IPS-20b (cell line): ENCODE measurements around the gene REN.

Experiments
- H3K27ac ChIP-seq: one replicate; pipeline ENCODE4 v1.5.1; 2013; ENCODE audit warnings: low read length
- H3K27me3 ChIP-seq: 2 replicates; pipeline ENCODE4 v1.6.1; 2013; ENCODE audit warnings: mild to moderate bottlenecking, low read length, inconsistent platforms; ENCODE audit not compliant: insufficient read depth
- H3K36me3 ChIP-seq: 2 replicates; pipeline ENCODE4 v1.6.1; 2013; ENCODE audit warnings: low read depth, mild to moderate bottlenecking, inconsistent platforms, low read length, moderate library complexity; ENCODE audit not compliant: insufficient read depth
- H3K4me1 ChIP-seq: 2 replicates; pipeline ENCODE4 v1.6.1; 2013; ENCODE audit warnings: mild to moderate bottlenecking, control low read depth, inconsistent platforms, low read length, moderate library complexity; ENCODE audit not compliant: insufficient read depth
- H3K4me3 ChIP-seq: 2 replicates; pipeline ENCODE4 v1.5.1; 2013; ENCODE audit warnings: mild to moderate bottlenecking, low read length, inconsistent platforms
- H3K9ac ChIP-seq: 2 replicates; pipeline ENCODE4 v1.6.1; 2013; ENCODE audit warnings: low read depth, mild to moderate bottlenecking, inconsistent platforms, low read length, moderate library complexity
- H3K9me3 ChIP-seq: 2 replicates; pipeline ENCODE4 v1.6.1; 2013; ENCODE audit warnings: mild to moderate bottlenecking, low read depth, low read length, inconsistent platforms; ENCODE audit not compliant: insufficient read depth

Gene REN

GRCh38 chr1:204166219-204166618, at the start of gene REN:
Gene REN, minus strand, starts transcription at chr1:204166337. Its CDS starts 44 bp downstream, at chr1:204166293.
- peaks cover 26% of the 10 kb centered on the region for H3K9me3 ChIP-seq
- H3K9ac ChIP-seq: no peak within 1 kb of the TSS
- no peak within 1 kb of the TSS for H3K4me3 ChIP-seq
- no peak within 1 kb of the TSS for H3K27ac ChIP-seq
- no peaks in the 10 kb centered on the region for H3K27me3 ChIP-seq
- H3K4me1 ChIP-seq: no peaks in the 10 kb centered on the region
- no peaks in the 10 kb centered on the region for H3K36me3 ChIP-seq

- Histone ChIP-seq H3K4me1 (no peaks in the 10 kb centered on the region), H3K9me3 (no peaks in the 10 kb centered on the region), H3K4me3 (peak within 1 kb of the TSS; percentile 69), H3K36me3 (no peaks in the 10 kb centered on the region), H3K27ac (no peak within 1 kb of the TSS), H3K9ac (peak within 1 kb of the TSS; percentile 38; the same call in 1 of the 2 replicates), H3K27me3 (peaks cover 4% of the 10 kb centered on the region; the same call in 1 of the 2 replicates)
Measured at GRCh38 chr1:204213668-204214662, 47.8 kb upstream of the REN start, which contains the start of gene GOLT1A. Gene GOLT1A, minus strand, starts transcription at chr1:204213988. Its CDS starts 82 bp downstream, at chr1:204213906.

- H3K9ac ChIP-seq: no peak overlapping the region
- no peak overlapping the region for H3K4me3 ChIP-seq
- no peaks in the 10 kb centered on the region for H3K4me1 ChIP-seq
- H3K36me3 ChIP-seq: no peaks in the 10 kb centered on the region
- peaks cover 4% of the 10 kb centered on the region; the same call in 1 of the 2 replicates for H3K27me3 ChIP-seq
- no peak overlapping the region for H3K27ac ChIP-seq
- no peaks in the 10 kb centered on the region for H3K9me3 ChIP-seq
Measured at GRCh38 chr1:204212715-204213114, 46.6 kb upstream of the REN start.

- Histone ChIP-seq H3K4me3 (no peak overlapping the region), H3K9ac (no peak overlapping the region), H3K36me3 (no peaks in the 10 kb centered on the region), H3K4me1 (no peaks in the 10 kb centered on the region), H3K9me3 (no peaks in the 10 kb centered on the region), H3K27ac (no peak overlapping the region), H3K27me3 (peaks cover 4% of the 10 kb centered on the region; the same call in 1 of the 2 replicates)
Measured at GRCh38 chr1:204211046-204211445, 44.9 kb upstream of the REN start.

- Histone ChIP-seq H3K4me3 (no peak overlapping the region), H3K36me3 (no peaks in the 10 kb centered on the region), H3K27ac (no peak overlapping the region), H3K9ac (no peak overlapping the region), H3K4me1 (no peaks in the 10 kb centered on the region), H3K9me3 (no peaks in the 10 kb centered on the region), H3K27me3 (no peaks in the 10 kb centered on the region)
Measured at GRCh38 chr1:204207136-204207616, 41.0 kb upstream of the REN start.

GRCh38 chr1:204206121-204206520, 40.0 kb upstream of the REN start:
- no peaks in the 10 kb centered on the region for H3K9me3 ChIP-seq
- no peaks in the 10 kb centered on the region for H3K36me3 ChIP-seq
- no peak overlapping the region for H3K4me3 ChIP-seq
- no peak overlapping the region for H3K9ac ChIP-seq
- no peak overlapping the region for H3K27ac ChIP-seq
- no peaks in the 10 kb centered on the region for H3K27me3 ChIP-seq
- H3K4me1 ChIP-seq: no peaks in the 10 kb centered on the region

GRCh38 chr1:204205486-204205885, 39.3 kb upstream of the REN start:
- Histone ChIP-seq H3K9ac (no peak overlapping the region), H3K36me3 (no peaks in the 10 kb centered on the region)

GRCh38 chr1:204204944-204205343, 38.8 kb upstream of the REN start:
- H3K4me1 ChIP-seq: no peaks in the 10 kb centered on the region
- H3K27me3 ChIP-seq: no peaks in the 10 kb centered on the region
- no peak overlapping the region for H3K27ac ChIP-seq
- H3K9ac ChIP-seq: no peak overlapping the region
- no peak overlapping the region for H3K4me3 ChIP-seq
- H3K9me3 ChIP-seq: no peaks in the 10 kb centered on the region
- H3K36me3 ChIP-seq: no peaks in the 10 kb centered on the region

More at GRCh38 chr1:204205486-204205885, 39.3 kb upstream of the REN start:
- H3K27me3 ChIP-seq: no peaks in the 10 kb centered on the region
- no peak overlapping the region for H3K4me3 ChIP-seq
- no peaks in the 10 kb centered on the region for H3K9me3 ChIP-seq
- H3K4me1 ChIP-seq: no peaks in the 10 kb centered on the region
- no peak overlapping the region for H3K27ac ChIP-seq

- H3K36me3 ChIP-seq: no peaks in the 10 kb centered on the region
- peaks cover 6% of the 10 kb centered on the region; the same call in 1 of the 2 replicates for H3K4me1 ChIP-seq
- H3K9me3 ChIP-seq: no peaks in the 10 kb centered on the region
- H3K4me3 ChIP-seq: no peak overlapping the region
- H3K27me3 ChIP-seq: no peaks in the 10 kb centered on the region
- no peak overlapping the region for H3K27ac ChIP-seq
- H3K9ac ChIP-seq: no peak overlapping the region
Measured at GRCh38 chr1:204203206-204203767, 37.1 kb upstream of the REN start.

GRCh38 chr1:204202481-204202880, 36.3 kb upstream of the REN start:
- no peak overlapping the region for H3K27ac ChIP-seq
- H3K9ac ChIP-seq: no peak overlapping the region
- H3K9me3 ChIP-seq: no peaks in the 10 kb centered on the region
- H3K4me3 ChIP-seq: no peak overlapping the region
- H3K27me3 ChIP-seq: 0 out of 2 replicates have a peak, but pooled peaks cover 2% of the 10 kb centered on the region
- peaks cover 6% of the 10 kb centered on the region; the same call in 1 of the 2 replicates for H3K4me1 ChIP-seq
- H3K36me3 ChIP-seq: no peaks in the 10 kb centered on the region

GRCh38 chr1:204201348-204202040, 35.4 kb upstream of the REN start:
- Histone ChIP-seq H3K27ac (no peak overlapping the region), H3K4me1 (peaks cover 6% of the 10 kb centered on the region; the same call in 1 of the 2 replicates), H3K4me3 (no peak overlapping the region), H3K9ac (no peak overlapping the region), H3K36me3 (no peaks in the 10 kb centered on the region), H3K27me3 (0 out of 2 replicates have a peak, but pooled peaks cover 3% of the 10 kb centered on the region), H3K9me3 (no peaks in the 10 kb centered on the region)
